Right atrium auricular region (tissue), 2 donors: ENCODE data around the gene CDK4. TPM values are rescaled to one million over a fixed set of nuclear protein-coding genes. Genes with fewer than 3 reads are reported as not detected.

Experiments used
- DNase-seq: peaks from one replicate; pipeline ENCODE4 v3.0.0-alpha.2; 2019; ENCODE audit warnings: low spot score
- H3K27ac ChIP-seq, 2 donors: fragments of 200-600 bp; sonication (generic); 1 replicate in 1 of 2; 2 replicates in 1 of 2; pipeline ENCODE4 v1.5.1; 2016 to 2019
- H3K27me3 ChIP-seq, 2 donors: fragments of 200-600 bp; sonication (generic); one replicate each; pipeline versions ENCODE4 v1.5.1 to v1.6.0; 2017 to 2019
- H3K36me3 ChIP-seq: fragments of 200-600 bp; sonication (generic); one replicate; pipeline ENCODE4 v1.5.1; 2016
- H3K4me1 ChIP-seq, 2 donors: fragments of 200-600 bp; sonication (generic); one replicate each; pipeline versions ENCODE4 v1.5.1 to v1.6.0; 2017 to 2019
- H3K4me3 ChIP-seq, 2 donors: fragments of 200-600 bp; sonication (generic); 1 replicate in 1 of 2; 2 replicates in 1 of 2; pipeline ENCODE4 v1.5.1; 2017 to 2019; ENCODE audit warnings: mild to moderate bottlenecking in 1 of 2, moderate library complexity in 1 of 2
- H3K9me3 ChIP-seq, 2 donors: fragments of 200-600 bp; sonication (generic); one replicate each; pipeline ENCODE4 v1.5.1; 2019
- total RNA-seq, 2 donors: library from RNA; depleted of rRNA; stranded (reverse); fragments of >200 nt; gene quantifications; one replicate each; pipeline ENCODE4 v1.1.0, GENCODE V29; 2016
- TF ChIP-seq, protein P1 (sequence below), 2 donors: fragments of 200-600 bp; sonication (generic); IDR thresholded peaks; one replicate each; pipeline ENCODE4 v1.5.1; 2019; ENCODE audit warnings: antibody characterized with exemption in 2 of 2

The CDK4 gene
- total RNA-seq, 2 donors from 2014 or later = 32.1 to 59.7 TPM

DNA sequence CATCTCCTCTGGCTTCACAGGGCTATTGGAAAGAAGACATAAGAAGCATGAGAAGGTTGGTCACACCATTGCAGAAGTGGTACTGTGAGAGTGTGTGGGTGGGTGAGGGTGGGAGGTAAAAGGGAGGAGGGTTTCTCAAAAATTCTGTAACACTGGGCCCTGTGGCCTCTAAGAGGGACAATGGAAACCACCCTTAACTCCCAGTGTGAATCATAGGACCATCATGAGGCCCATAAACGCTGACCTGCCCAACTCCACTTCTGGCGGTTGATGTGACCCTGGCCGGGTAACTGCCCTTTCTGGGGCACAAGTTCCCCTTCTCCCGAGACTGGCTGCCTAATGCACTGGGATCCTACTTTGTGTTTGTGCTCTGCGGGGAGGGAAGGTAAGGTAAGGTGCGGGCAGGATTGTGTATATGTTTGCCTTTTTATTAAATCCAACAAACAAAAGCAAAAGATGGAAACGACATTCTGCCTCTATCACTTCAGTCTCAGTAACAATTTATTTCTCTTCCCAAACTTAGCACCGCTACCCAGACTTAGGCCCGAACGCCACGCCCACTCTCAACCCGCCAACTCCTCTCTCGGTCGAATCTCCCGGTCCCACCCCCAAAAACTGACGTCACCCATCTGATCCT, 19.2 kb upstream of the CDK4 start:
- TF ChIP-seq, protein P1, sequence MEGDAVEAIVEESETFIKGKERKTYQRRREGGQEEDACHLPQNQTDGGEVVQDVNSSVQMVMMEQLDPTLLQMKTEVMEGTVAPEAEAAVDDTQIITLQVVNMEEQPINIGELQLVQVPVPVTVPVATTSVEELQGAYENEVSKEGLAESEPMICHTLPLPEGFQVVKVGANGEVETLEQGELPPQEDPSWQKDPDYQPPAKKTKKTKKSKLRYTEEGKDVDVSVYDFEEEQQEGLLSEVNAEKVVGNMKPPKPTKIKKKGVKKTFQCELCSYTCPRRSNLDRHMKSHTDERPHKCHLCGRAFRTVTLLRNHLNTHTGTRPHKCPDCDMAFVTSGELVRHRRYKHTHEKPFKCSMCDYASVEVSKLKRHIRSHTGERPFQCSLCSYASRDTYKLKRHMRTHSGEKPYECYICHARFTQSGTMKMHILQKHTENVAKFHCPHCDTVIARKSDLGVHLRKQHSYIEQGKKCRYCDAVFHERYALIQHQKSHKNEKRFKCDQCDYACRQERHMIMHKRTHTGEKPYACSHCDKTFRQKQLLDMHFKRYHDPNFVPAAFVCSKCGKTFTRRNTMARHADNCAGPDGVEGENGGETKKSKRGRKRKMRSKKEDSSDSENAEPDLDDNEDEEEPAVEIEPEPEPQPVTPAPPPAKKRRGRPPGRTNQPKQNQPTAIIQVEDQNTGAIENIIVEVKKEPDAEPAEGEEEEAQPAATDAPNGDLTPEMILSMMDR (IDR thresholded peaks at IDR 0.05) = no peak
- Histone ChIP-seq H3K4me1 (peaks cover 0 to 34% of the 10 kb centered on the region in 2 donors), H3K36me3 (peaks cover 16% of the 10 kb centered on the region), H3K27ac (peak overlapping the region; percentile 93 to 94), H3K4me3 (peak overlapping the region; percentile 61 to 89), H3K27me3 (no peaks in the 10 kb centered on the region), H3K9me3 (no peaks in the 10 kb centered on the region)
- peak; percentile 90 for DNase-seq

GRCh38 chr12:57770734-57771133, 18.6 kb upstream of the CDK4 start:
- Histone ChIP-seq H3K9me3 (no peaks in the 10 kb centered on the region), H3K27me3 (peaks cover 0 to 4% of the 10 kb centered on the region in 2 donors), H3K4me3 (no peak overlapping the region), H3K36me3 (peaks cover 16% of the 10 kb centered on the region), H3K4me1 (peaks cover 0 to 40% of the 10 kb centered on the region in 2 donors), H3K27ac (no peak overlapping the region)
- TF ChIP-seq, protein P1 (IDR thresholded peaks at IDR 0.05) = no peak
- no peak for DNase-seq

- peaks cover 0 to 51% of the 10 kb centered on the region in 2 donors for H3K4me1 ChIP-seq
- peaks cover 0 to 15% of the 10 kb centered on the region in 2 donors for H3K27me3 ChIP-seq
- H3K9me3 ChIP-seq = no peaks in the 10 kb centered on the region
- no peak for DNase-seq
- no peak overlapping the region for H3K4me3 ChIP-seq
- H3K36me3 ChIP-seq = peaks cover 16% of the 10 kb centered on the region
- no peak overlapping the region for H3K27ac ChIP-seq
- TF ChIP-seq, protein P1 (IDR thresholded peaks at IDR 0.05) = no peak
Measured at GRCh38 chr12:57769594-57769993, 17.5 kb upstream of the CDK4 start.

DNA sequence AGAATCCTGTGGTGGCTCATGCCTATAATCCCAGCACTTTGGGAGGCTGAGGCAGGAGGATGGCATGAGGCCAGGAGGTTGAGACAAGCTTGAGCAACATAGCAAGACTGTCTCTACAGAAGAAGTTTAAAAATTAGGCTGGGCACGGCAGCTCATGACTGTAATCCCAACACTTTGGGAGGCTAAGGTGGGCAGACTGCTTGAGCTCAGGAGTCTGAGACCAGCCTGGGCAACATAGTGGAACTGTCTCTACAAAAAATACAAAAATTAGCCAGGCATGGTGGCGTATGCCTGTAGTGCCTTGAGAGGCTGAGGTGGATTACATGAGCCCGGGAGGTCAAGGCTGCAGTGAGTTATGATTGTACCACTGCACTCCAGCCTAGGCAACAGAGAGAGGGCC, 15.8 kb upstream of the CDK4 start:
- Histone ChIP-seq H3K4me3 (no peak overlapping the region), H3K27ac (no peak overlapping the region), H3K4me1 (peaks cover 0 to 46% of the 10 kb centered on the region in 2 donors)

GRCh38 chr12:57767305-57767698, 15.2 kb upstream of the CDK4 start:
- peaks cover 0 to 16% of the 10 kb centered on the region in 2 donors for H3K27me3 ChIP-seq
- TF ChIP-seq, protein P1 (IDR thresholded peaks at IDR 0.05) = no peak
- DNase-seq = no peak
- no peak overlapping the region for H3K27ac ChIP-seq
- peaks cover 0 to 42% of the 10 kb centered on the region in 2 donors for H3K4me1 ChIP-seq
- H3K9me3 ChIP-seq = no peaks in the 10 kb centered on the region
- peaks cover 16% of the 10 kb centered on the region for H3K36me3 ChIP-seq
- H3K4me3 ChIP-seq = no peak overlapping the region

More for the DNA sequence above, 15.8 kb upstream of the CDK4 start:
- TF ChIP-seq, protein P1 (IDR thresholded peaks at IDR 0.05) = no peak
- H3K27me3 ChIP-seq = peaks cover 0 to 16% of the 10 kb centered on the region in 2 donors
- H3K9me3 ChIP-seq = no peaks in the 10 kb centered on the region
- H3K36me3 ChIP-seq = peaks cover 16% of the 10 kb centered on the region
- no peak for DNase-seq
